Islet precursor cell (in vitro differentiated cells): ENCODE results near the gene HENMT1.
"Not testable (repeated sequence)": the region's sequence is repeated elsewhere in the genome, so short reads cannot be mapped to it uniquely, and the experiment has no call there.

Source experiments
- DNase-seq: peaks from one replicate; pipeline ENCODE4 v3.0.0-alpha.2; 2018

Gene HENMT1

DNA sequence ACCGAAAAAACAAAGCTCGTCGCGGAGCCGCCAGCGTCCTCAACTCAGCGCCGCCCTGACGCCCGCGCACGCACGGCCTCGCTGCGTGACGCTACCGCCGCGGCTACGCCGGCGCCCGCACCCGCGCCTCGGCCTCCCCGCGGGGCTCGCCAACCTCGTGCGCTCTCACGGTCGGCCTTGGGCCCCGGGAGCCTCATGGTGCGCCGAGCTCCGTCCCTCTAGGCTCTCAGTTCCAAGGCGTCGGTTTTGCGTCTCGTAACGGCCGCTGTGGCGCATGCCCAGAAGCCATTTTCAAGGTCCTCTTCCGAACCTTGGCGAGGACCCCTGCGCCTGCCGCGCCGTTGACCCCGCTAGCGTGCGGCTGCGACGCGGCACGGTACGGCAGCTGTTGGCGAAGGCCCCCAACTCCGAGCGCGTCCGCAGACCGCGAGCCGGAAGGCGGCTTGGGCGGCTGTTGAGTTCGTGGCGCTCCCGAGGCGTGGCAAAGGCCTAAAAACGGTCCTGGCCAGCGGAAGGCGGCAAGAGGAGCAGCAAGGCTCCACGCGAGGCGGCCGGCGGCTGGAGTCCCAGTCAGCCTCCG is at the start of gene HENMT1:
TSS of gene HENMT1 (minus strand) at position 64 of the 580 bp plus-strand sequence. CDS start 1,209 bp downstream, outside the sequence.
- DNase-seq = peak; percentile 79

DNA sequence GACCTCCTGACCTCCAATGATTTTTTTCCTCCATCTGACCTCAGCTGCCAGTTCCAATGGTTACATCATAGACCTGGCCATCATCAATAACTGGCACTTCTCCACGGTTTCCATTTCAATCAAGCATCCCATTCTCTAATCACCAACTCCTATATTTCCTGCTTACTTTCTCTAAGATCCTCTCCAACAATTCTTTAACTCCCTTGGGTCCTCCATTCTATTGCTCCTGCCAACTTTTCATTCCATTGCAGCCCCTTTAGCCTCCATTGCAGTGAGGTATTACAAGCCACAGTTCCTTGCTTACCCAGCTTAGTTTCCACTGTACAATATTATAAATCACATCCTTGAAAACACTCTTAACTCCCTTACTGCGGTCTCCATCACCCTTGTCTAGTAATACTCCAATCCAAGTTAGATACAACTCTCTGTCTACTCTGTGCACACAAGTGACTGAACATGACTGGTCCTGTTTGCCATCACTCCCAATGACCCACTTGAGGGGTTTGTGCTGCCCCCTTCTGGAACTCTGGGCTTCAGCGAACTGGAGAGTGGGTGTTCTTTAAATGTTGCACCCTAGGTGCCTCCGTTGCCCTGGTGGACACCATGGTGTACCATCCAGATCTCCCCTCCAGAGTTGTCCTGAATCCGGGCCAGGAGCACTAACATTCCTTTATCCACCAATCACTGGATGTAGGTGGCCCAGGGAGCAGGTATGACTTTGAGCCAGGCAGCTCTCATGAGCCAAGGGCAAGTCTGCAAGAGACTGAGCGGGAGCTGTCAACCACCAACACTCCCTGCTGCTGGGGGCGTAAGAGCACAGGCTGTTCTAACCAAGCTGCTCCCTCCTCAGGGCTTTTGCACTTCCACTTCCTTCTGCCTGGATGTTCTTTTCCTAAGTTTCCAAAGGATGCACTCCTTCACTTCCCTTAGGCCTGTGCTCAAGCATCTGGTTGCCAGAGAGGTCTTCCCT is 48.1 kb upstream of the HENMT1 start:
- DNase-seq = no peak

DNA sequence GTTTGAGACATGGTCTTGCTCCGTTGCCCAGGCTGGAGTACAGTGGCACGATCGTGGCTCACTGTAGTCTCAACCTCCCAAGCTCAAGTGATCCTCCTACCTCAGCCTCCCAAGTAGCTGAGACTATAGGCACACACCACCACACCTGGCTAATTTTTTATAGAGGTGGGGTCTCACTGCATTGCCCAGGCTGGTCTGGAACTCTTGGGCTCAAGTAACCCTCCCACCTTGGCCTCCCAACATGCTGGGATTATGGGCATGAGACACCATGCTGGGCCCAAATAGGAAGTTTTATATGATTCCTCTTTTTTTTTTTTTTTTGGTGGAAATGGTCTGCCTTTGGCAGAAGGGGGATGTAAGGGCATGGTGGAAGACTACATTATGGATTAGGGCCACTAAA is 45.8 kb upstream of the HENMT1 start:
- DNase-seq = no peak

DNA sequence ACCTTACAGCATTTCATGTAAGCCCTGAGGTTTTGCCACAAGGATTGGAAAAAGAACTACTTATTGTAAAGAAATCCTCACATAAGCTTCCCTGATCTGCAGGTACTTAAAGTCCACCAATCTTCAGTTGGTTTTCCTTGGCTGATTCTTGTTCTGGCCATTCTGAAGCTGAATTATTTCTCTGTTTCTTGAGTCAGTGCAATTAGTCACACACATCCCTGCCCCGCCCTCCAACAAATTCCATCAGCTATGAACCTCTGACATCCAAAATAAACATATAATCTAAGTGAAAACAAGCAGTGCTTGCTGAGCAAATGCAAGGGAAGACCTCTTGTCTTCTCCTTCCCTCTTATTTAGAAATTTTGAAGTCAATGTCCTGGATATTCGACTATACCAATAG is 43.6 kb upstream of the HENMT1 start:
- DNase-seq = no peak

DNA sequence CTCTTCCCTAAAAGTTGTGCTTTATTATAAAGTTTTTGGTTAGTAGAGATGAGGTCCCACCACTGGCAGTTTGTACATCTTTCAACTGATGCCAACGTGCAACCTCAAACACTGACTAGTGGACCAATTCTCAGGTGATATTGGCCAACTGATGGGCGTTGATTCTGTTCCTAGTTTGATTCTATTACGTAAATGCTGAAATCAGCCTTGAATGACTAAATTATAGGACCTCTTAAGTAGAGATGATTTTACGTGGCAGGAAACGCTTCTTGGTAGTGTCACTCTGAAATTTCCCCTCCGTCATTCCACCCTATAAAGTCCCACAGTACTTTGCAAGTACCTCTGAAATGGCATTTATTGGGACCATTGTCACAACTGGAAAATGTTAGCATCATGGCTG is 43.0 kb upstream of the HENMT1 start:
- no peak for DNase-seq

DNA sequence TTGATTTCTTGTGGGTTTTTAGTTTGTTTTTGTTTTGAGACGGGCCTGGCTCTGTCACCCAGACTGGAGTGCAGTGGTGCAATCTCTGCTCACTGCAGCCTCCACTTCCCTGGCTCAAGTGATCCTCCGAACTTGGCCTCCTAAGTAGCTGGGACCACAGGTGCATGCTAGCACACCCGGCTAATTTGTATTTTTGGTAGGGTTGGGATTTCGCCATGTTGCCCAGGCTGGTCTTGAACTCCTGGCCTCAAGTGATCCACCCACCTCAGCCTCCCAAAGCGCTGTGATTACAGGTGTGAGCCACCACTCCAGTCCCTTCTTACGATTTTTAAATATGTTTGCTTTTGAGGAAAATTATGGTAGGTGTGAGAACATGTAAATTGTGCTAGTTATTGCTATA is 41.2 kb upstream of the HENMT1 start:
- DNase-seq = not testable (repeated sequence)

DNA sequence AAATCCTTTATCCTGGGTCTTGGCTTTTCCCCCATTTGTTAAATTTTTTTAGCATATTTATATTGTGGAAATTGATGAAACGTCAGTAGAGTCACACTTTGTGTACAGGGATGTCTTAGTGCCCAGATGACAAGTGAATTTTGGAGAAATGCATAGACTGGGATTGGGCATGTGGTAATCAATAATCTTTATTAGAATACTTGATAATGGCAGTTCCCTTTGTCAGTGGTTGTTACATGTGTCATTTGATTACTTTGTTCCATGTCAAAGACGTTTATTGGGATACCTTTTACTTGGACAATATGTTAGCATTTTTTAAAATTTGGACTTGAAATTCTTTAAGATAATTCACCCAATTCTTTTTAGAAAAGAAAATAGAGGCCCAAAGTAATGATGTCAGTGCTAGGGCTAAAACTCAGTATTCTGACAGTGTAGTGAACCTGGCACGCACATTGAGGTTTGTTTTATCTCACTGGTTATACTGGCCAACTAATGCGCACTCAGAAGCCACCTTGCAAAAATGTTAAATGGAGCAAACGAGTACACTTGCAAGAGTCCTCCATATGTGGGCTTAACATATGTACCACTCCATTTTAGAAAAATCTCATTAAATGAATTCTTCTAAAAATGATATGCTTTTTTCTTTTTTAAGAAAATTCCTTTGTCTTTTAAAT is 40.4 kb upstream of the HENMT1 start:
- no peak for DNase-seq

DNA sequence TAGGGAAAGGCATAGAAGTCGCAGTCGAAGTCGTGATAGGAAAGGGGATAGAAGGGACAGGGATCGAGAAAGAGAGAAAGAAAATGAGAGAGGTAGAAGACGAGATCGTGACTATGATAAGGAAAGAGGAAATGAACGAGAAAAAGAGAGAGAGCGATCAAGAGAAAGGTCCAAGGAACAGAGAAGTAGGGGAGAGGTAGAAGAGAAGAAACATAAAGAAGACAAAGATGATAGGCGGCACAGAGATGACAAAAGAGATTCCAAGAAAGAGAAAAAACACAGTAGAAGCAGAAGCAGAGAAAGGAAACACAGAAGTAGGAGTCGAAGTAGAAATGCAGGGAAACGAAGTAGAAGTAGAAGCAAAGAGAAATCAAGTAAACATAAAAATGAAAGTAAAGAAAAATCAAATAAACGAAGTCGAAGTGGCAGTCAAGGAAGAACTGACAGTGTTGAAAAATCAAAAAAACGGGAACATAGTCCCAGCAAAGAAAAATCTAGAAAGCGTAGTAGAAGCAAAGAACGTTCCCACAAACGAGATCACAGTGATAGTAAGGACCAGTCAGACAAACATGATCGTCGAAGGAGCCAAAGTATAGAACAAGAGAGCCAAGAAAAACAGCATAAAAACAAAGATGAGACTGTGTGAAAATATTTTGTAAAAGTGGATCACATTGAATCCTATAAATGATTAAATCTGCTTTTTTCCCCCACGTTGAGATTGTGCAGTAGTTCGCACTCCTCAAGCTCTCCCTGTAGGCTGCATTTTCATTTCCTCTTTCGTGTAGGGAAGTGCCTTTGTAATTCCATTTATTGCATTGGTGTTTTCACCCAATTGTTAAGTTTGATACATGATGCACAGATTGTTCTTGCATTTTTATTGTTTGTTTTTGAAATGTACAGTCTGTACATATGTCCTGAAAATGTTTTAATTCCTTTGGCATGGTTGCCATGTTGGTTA is 38.8 kb upstream of the HENMT1 start:
- DNase-seq = no peak

DNA sequence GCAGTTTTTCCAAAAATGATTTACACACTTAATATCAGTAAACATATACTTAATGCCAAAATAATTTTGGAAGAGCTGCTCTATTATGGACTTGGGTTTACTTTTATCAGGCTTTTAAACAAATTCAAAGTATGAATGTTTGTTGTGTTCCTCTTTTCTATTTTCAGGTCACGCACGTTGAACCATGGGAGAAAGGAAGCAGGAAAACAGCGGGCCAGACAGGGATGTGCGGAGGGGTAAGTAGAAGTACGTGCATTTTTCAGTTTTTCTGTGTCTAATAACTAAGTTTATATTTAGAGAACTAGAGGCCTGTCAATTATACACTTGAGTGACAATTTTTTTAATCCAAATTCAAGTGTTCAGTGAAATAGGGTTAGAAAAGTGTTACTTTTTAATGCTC is 34.6 kb upstream of the HENMT1 start:
- DNase-seq = no peak

DNA sequence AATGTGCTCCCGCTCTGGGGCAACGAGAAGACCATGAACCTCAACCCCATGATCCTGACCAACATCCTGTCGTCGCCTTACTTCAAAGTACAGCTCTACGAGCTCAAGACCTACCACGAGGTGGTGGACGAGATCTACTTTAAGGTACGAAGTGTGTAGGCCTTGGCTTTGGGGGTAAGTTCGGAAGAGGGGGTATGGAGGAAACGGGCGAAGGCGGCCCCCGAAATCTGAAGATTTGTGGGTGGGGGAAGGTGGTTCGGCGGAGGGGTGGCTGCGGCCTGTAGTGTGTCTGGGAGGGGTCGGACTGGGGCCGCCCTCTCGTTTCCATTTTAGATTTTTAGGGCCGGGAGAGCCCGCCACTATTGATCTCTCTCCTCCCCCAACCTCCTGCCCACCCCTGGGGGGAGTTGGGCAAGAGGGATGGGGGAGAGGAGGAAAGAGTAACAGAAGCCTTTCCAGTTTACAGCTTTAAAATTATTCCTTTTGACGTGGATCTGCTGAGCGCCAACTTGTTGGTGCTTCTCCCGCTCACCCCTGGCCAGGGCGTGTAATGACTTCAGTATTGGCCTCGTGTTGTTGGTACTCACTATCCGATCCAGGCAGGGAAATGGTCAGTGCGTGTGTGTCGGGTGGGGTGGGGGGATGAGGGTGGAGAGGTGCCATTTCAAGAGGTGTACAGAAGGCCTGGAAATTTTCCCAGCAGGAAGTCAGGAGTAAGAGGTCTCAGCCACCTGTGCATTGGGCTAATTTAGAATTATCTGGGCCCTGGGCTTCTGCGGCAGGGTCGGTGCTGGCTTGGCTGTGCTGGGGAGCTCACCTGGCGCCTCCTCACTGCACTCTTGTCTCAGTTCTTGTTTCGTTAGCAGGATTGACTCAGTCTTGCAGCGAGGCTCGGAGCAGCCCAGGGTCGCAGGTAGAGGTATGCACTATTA is 32.1 kb upstream of the HENMT1 start:
- no peak for DNase-seq

DNA sequence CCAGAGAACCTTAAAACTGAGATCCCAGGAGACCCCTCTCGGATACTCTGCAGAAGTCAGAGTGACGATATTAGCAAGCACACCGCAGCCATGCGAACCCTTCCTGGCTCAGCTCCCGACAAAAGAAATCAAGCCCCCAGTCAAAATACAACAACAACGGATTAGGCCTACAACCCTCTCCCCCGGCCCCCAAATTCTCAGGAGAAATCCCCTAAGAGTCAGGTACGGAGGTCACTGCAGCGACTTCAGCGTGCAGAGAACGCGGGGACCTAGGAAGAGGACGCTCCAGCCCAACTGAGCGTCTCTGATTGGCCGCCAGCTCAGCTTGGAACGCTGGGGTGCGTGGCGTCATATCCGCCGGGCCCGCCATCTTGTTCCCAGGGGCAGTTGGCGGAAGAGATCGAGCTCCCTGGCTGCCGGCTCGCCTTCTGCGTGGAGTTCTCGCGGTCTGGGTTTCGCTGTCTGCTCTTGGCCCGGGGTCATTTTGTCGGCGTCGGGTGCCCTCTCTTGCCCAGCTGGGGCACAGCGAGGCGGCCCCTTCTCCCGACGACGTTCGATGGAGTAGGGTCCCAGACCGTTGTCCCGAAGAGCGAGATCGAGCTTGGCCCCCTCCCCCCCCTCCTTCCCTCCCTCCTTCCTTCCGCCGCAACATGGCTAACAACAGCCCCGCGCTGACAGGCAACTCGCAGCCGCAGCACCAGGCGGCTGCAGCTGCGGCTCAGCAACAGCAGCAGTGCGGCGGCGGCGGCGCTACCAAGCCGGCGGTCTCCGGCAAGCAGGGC is 31.2 kb upstream of the HENMT1 start, which contains the start of gene PRPF38B:
TSS of gene PRPF38B (plus strand) at position 369 of the 782 bp plus-strand sequence. CDS start at position 651, 282 bp downstream.
- DNase-seq = peak; percentile 97

DNA sequence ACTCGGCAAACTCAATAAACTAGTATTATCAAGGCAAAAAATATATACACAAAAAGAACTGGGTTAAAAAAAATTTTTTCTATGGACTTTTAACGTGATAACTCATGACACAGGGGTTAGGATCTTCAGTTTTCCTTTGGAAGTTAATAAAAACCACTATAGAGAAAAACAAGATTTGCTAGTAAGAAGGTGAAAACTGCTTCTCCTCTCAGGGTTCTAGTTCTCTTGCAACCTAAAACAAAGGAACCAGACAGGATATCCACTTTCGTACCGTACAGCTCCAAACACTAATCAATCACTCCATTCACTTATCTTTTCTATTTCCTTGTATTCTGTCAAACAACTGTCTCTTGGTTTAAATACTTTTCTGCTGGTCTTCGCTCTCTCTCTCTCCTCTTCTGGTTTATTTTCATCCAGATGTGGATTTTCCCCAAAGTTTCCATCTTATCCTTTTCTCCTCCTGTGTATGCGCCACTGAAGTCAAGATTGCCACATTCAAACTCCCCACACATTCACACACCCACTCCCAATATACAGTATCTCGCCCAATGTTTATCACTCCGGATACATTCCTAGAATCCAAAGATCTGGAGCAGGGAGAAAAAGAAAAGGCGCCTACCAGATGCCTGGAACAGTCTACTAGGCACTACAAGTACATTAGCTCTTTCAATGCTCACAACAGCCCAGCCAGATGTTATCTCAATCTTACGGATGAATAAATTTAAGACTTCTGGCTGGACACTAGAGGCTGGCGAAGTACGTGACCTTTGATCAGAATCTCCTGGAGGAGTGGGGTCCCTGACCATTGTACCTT is 30.4 kb upstream of the HENMT1 start:
- DNase-seq = no peak

DNA sequence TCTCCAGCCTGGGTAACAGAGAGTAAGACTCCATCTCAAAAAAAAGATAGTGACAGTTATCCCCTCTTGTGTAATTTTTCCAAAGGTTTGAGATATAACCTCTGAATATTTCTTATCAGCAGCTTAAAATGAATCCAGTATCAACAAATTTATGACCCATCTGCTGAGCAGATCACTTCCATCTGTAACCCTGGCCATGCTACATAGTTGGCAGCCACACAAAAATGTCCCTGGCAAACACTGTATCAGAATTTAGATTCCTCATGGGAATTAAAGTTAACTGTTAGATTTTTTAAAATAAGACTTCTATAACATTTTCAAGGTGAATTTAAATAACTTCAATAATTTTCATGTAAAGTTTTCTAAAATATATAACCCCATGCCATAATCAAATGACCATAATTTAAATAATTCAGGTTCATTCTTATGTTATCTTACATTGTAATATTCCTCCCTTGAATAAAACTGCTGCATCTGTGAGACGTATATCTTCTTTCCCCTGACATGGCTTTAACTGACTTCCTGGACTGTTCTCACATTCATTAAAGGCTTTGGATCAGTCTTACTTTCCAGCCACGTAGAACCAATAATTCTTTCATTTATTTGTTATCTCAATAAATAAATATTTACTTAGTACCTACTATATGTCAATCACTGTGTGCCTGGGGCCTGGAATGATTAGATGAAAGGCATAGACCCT is 25.9 kb upstream of the HENMT1 start:
- no peak for DNase-seq

DNA sequence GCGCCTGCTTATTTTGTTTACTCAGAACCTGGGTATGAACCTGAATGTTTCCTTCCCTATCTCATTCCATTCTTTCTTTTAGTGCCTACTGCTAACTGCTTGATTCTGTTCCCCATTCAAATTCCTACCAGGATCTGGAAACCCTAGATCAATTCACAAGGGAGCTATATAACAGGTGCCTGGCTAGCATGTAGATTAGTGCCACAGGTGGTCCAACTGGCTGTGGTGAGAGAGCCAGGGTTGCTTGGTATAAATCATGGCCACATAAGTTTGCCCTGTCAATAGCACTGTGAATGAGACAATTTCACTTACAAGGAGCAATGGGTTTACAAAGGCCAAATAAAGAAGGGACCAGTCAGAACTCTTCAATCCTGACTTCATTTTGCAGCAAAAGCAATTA is 24.6 kb upstream of the HENMT1 start:
- no peak for DNase-seq

DNA sequence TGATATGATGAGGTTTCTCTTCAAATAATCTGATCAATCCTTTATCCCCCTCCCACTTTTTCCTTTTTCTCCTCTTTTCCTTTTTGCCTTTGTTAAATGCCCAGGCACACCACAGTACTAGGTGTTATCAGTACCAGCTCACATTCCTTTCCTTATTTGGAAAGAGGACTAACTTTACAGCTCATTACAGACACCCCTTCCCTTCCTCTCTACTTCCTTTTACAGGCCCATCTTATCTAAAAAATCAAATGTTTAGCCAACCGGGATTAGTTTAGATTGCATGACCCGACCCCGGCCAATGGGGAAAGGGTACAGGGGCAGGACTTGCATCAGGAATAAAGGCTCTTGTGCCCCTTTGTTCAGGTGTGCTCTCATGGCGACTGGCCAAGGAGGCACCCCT is 20.8 kb upstream of the HENMT1 start:
- not testable (repeated sequence) for DNase-seq

DNA sequence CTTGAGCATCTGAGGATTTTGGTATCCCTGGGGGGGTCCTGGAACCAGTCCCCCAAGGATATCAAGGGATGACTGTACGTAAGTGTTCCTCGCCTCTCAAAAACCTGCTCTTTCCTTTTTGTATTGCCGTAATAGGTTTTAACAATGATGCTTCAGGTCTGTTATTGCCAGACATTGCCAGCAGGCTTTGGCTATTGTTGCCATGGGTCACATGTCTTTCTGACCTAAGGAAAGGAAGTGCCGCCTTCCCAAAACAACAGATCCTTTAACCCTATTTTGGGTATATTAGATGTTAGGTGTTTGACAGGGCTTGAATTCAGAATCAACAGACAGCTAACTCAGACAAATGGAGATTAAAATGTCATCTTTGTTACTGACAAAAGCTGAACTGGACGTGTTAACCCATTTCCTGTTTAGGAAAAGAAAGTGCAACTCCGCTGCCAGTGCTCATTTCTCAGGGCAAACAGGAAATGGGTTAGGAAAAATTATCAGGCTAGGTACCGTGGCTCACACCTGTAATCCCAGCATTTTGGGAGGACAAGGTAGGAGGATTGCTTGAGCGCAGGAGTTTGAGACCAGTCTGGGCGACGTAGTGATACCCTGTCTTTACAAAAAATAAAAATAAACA is 18.8 kb upstream of the HENMT1 start:
- no peak for DNase-seq

DNA sequence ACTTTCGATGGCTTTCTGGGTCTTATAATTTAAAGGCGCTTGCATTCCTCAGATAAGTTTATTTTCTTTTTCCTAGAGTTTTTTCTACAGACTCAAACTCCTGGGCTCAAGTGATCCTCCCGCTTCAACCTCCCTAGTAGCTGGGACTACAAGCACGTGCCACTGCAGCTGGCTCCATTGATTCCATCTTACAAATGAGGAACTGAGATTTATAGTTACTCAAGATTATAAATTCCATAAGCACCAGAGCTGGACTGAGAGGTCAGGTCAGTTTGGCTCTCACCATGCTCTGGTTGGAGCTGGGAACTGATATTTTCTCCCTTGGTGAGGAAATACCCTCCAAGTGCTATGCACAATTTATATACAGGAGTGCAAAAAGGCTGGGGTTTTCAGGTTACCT is 17.8 kb upstream of the HENMT1 start:
- no peak for DNase-seq

DNA sequence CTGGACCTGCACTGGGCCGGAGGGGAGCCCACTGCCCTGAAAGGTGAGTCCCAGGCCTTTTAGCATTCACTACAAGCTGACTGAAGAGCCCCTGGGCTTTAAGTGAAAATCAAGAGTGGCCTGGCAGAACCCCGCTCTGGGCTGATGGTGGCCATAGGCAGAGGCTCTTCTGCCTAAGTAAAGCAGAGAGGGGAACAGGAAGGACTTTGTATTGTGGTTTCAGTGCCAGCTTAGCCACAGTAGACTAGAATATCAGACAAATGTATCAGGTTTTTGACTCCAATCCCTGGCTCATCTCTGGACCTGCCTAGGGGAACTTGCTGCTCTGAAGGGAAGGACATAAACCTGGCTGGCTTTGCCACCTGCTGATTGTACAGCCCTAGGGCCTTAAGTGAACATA is 10.2 kb upstream of the HENMT1 start:
- DNase-seq = no peak
